MM.1S (cell line): ENCODE measurements around the gene NMNAT2.

Experiments used
- DNase-seq: peaks from one replicate; pipeline ENCODE4 v3.0.0-alpha.2; 2015
- H2AFZ ChIP-seq: fragments of 300-600 bp; sonication (generic); 2 replicates; pipeline ENCODE4 v1.6.0; 2016; ENCODE audit warnings: antibody characterized with exemption, low read length
- H3F3A ChIP-seq: fragments of 300-600 bp; sonication (generic); 2 replicates; pipeline ENCODE4 v1.6.1; 2016; ENCODE audit warnings: mild to moderate bottlenecking, antibody characterized with exemption, low read length, moderate library complexity, mixed read lengths; ENCODE audit not compliant: insufficient read depth
- H3K27ac ChIP-seq: fragments of 300-600 bp; sonication (generic); 2 replicates; pipeline ENCODE4 v1.5.1; 2016; ENCODE audit warnings: mild to moderate bottlenecking, low read length
- H3K27me3 ChIP-seq: fragments of 300-600 bp; sonication (generic); replicated peaks from 2 replicates; pipeline ENCODE4 v1.6.0; 2016; ENCODE audit warnings: low read length; ENCODE audit not compliant: insufficient read depth
- H3K36me3 ChIP-seq: fragments of 300-600 bp; sonication (generic); replicated peaks from 2 replicates; pipeline ENCODE4 v1.6.1; 2016; ENCODE audit warnings: mild to moderate bottlenecking, low read length, mixed read lengths; ENCODE audit not compliant: insufficient read depth
- H3K4me1 ChIP-seq: fragments of 300-600 bp; sonication (generic); 2 replicates; pipeline ENCODE4 v1.6.1; 2016; ENCODE audit warnings: low read length, mixed read lengths
- H3K4me2 ChIP-seq: fragments of 300-600 bp; sonication (generic); 2 replicates; pipeline ENCODE4 v1.6.0; 2016; ENCODE audit warnings: low read depth, low read length
- H3K4me3 ChIP-seq: fragments of 300-600 bp; sonication (generic); 2 replicates; pipeline ENCODE4 v1.5.1; 2016; ENCODE audit warnings: low read length, mixed read lengths
- H3K79me2 ChIP-seq: fragments of 300-600 bp; sonication (generic); 2 replicates; pipeline ENCODE4 v1.6.1; 2016; ENCODE audit warnings: mixed run types, low read length, mixed read lengths
- H3K9ac ChIP-seq: fragments of 300-600 bp; sonication (generic); 2 replicates; pipeline ENCODE4 v1.6.1; 2016; ENCODE audit warnings: low read length, mixed read lengths
- H3K9me2 ChIP-seq: fragments of 300-600 bp; sonication (generic); replicated peaks from 2 replicates; pipeline ENCODE4 v1.6.1; 2016; ENCODE audit warnings: mild to moderate bottlenecking, low read length, mixed read lengths; ENCODE audit not compliant: insufficient read depth
- H3K9me3 ChIP-seq: fragments of 300-600 bp; sonication (generic); replicated peaks from 2 replicates; pipeline ENCODE4 v1.6.1; 2016; ENCODE audit warnings: mild to moderate bottlenecking, low read length, mixed read lengths; ENCODE audit not compliant: insufficient read depth
- H4K20me1 ChIP-seq: fragments of 300-600 bp; sonication (generic); 2 replicates; pipeline ENCODE4 v1.6.1; 2016; ENCODE audit warnings: mild to moderate bottlenecking, low read length, moderate library complexity, mixed read lengths; ENCODE audit not compliant: insufficient read depth
- CTCF ChIP-seq: fragments of 300-600 bp; sonication (generic); IDR thresholded peaks from 2 replicates; pipeline ENCODE4 v1.5.1; 2016; ENCODE audit warnings: antibody characterized with exemption, low read length, mixed read lengths
- EZH2 ChIP-seq: fragments of 300-600 bp; sonication (generic); optimal IDR thresholded peaks from 2 replicates; pipeline ENCODE3; 2017; ENCODE audit warnings: low read depth, mild to moderate bottlenecking, antibody characterized with exemption, low read length, mixed read lengths
- EZH2phosphoT487 ChIP-seq: fragments of 300-600 bp; sonication (generic); IDR thresholded peaks from 2 replicates; pipeline ENCODE4 v1.6.1; 2018; ENCODE audit warnings: antibody characterized with exemption, low read length

Gene NMNAT2

GRCh38 chr1:183236158-183236725 lies 181.9 kb downstream of the NMNAT2 start:
- Histone ChIP-seq H4K20me1 (no peaks in the 10 kb centered on the region), H3F3A (no peaks in the 10 kb centered on the region), H3K9ac (no peak overlapping the region), H3K79me2 (no peaks in the 10 kb centered on the region), H3K27me3 (no peaks in the 10 kb centered on the region), H3K9me3 (no peaks in the 10 kb centered on the region), H3K9me2 (no peaks in the 10 kb centered on the region), H3K4me1 (peaks cover 9% of the 10 kb centered on the region), H3K4me3 (no peak overlapping the region), H3K4me2 (no peak overlapping the region), H3K36me3 (no peaks in the 10 kb centered on the region), H2AFZ (no peak overlapping the region), H3K27ac (no peak overlapping the region)
- no peak for DNase-seq
- no peak for TF ChIP-seq EZH2

GRCh38 chr1:183235503-183235902 lies 182.7 kb downstream of the NMNAT2 start:
- Histone ChIP-seq H3K27ac (no peak overlapping the region), H3K4me3 (no peak overlapping the region), H3K36me3 (no peaks in the 10 kb centered on the region), H3K27me3 (no peaks in the 10 kb centered on the region), H3K9me3 (no peaks in the 10 kb centered on the region), H2AFZ (no peak overlapping the region), H3K4me2 (no peak overlapping the region), H3K79me2 (no peaks in the 10 kb centered on the region), H3K9ac (no peak overlapping the region), H3F3A (no peaks in the 10 kb centered on the region), H3K9me2 (no peaks in the 10 kb centered on the region), H3K4me1 (peaks cover 9% of the 10 kb centered on the region), H4K20me1 (no peaks in the 10 kb centered on the region)
- TF ChIP-seq EZH2 (no peak), CTCF (no peak), EZH2phosphoT487 (no peak)
- no peak for DNase-seq

- Histone ChIP-seq H3K9ac (no peak overlapping the region), H4K20me1 (no peaks in the 10 kb centered on the region), H3K4me1 (peaks cover 9% of the 10 kb centered on the region), H2AFZ (no peak overlapping the region), H3K4me3 (no peak overlapping the region), H3K27me3 (no peaks in the 10 kb centered on the region), H3K9me2 (no peaks in the 10 kb centered on the region), H3K79me2 (no peaks in the 10 kb centered on the region), H3F3A (no peaks in the 10 kb centered on the region), H3K27ac (no peak overlapping the region), H3K36me3 (no peaks in the 10 kb centered on the region), H3K4me2 (no peak overlapping the region), H3K9me3 (no peaks in the 10 kb centered on the region)
- TF ChIP-seq CTCF: peak; percentile 42
- no peak for TF ChIP-seq EZH2phosphoT487
- no peak for DNase-seq
These were observed 183.3 kb downstream of the NMNAT2 start for GRCh38 chr1:183234660-183235476.

- Histone ChIP-seq H3K9ac (no peak overlapping the region), H4K20me1 (no peaks in the 10 kb centered on the region), H2AFZ (no peak overlapping the region), H3K4me1 (peaks cover 9% of the 10 kb centered on the region), H3K27me3 (no peaks in the 10 kb centered on the region), H3F3A (no peaks in the 10 kb centered on the region), H3K36me3 (no peaks in the 10 kb centered on the region), H3K27ac (no peak overlapping the region), H3K4me2 (no peak overlapping the region), H3K79me2 (no peaks in the 10 kb centered on the region), H3K9me2 (no peaks in the 10 kb centered on the region), H3K4me3 (no peak overlapping the region), H3K9me3 (no peaks in the 10 kb centered on the region)
- DNase-seq: no peak
- TF ChIP-seq EZH2 (no peak), CTCF (no peak), EZH2phosphoT487 (no peak)
These were observed 185.1 kb downstream of the NMNAT2 start for GRCh38 chr1:183233113-183233512.
